ENCODE data around the gene ACTR2.

DNA sequence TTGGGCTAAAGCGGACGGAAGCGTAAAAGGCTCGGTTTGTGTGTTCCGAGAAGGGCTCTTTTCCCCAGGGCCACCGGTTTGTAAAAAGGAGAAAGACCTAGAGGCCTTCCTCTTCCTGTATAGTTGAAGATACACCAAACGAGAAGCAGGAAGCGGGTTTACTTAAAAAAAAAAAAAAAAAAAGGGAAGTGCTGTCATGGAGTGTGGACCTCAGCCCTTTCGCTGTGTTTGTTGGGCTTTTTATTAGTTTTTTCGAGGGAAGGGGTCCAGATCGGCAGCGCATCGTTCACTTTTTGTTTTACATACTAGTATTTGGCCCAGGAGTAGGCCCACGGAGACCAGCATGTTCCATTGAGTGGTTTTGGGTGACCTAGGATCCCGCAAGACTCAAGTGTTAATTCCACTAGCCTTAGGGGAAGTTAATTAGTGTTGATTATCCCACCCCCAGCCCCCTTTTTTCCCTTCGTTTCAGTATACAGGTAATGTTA, 676 bp downstream of the ACTR2 start:
- TF ChIP-seq, protein P1, sequence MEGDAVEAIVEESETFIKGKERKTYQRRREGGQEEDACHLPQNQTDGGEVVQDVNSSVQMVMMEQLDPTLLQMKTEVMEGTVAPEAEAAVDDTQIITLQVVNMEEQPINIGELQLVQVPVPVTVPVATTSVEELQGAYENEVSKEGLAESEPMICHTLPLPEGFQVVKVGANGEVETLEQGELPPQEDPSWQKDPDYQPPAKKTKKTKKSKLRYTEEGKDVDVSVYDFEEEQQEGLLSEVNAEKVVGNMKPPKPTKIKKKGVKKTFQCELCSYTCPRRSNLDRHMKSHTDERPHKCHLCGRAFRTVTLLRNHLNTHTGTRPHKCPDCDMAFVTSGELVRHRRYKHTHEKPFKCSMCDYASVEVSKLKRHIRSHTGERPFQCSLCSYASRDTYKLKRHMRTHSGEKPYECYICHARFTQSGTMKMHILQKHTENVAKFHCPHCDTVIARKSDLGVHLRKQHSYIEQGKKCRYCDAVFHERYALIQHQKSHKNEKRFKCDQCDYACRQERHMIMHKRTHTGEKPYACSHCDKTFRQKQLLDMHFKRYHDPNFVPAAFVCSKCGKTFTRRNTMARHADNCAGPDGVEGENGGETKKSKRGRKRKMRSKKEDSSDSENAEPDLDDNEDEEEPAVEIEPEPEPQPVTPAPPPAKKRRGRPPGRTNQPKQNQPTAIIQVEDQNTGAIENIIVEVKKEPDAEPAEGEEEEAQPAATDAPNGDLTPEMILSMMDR (IDR thresholded peaks at IDR 0.05; ENCODE audit: poor library complexity, severe bottlenecking), result no peak
- TF ChIP-seq TAF1 (IDR thresholded peaks at IDR 0.05; ENCODE audit: low read depth) (no peak), EZH2 (IDR thresholded peaks at IDR 0.05; ENCODE audit: borderline replicate concordance, insufficient read depth, low read length, poor library complexity, severe bottlenecking) (no peak), EP300 (conservative IDR thresholded peaks at IDR 0.05; ENCODE audit: poor library complexity, severe bottlenecking) (no peak), RAD21 (conservative IDR thresholded peaks at IDR 0.05) (no peak), MXI1 (conservative IDR thresholded peaks at IDR 0.05; ENCODE audit: poor library complexity, severe bottlenecking) (no peak)
- TF ChIP-seq, protein P2, sequence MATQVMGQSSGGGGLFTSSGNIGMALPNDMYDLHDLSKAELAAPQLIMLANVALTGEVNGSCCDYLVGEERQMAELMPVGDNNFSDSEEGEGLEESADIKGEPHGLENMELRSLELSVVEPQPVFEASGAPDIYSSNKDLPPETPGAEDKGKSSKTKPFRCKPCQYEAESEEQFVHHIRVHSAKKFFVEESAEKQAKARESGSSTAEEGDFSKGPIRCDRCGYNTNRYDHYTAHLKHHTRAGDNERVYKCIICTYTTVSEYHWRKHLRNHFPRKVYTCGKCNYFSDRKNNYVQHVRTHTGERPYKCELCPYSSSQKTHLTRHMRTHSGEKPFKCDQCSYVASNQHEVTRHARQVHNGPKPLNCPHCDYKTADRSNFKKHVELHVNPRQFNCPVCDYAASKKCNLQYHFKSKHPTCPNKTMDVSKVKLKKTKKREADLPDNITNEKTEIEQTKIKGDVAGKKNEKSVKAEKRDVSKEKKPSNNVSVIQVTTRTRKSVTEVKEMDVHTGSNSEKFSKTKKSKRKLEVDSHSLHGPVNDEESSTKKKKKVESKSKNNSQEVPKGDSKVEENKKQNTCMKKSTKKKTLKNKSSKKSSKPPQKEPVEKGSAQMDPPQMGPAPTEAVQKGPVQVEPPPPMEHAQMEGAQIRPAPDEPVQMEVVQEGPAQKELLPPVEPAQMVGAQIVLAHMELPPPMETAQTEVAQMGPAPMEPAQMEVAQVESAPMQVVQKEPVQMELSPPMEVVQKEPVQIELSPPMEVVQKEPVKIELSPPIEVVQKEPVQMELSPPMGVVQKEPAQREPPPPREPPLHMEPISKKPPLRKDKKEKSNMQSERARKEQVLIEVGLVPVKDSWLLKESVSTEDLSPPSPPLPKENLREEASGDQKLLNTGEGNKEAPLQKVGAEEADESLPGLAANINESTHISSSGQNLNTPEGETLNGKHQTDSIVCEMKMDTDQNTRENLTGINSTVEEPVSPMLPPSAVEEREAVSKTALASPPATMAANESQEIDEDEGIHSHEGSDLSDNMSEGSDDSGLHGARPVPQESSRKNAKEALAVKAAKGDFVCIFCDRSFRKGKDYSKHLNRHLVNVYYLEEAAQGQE (IDR thresholded peaks at IDR 0.05; ENCODE audit: borderline replicate concordance), result no peak
